CD14-positive monocyte (primary cell): ENCODE data around the gene PRMT5. TPM values are rescaled to one million over a fixed set of nuclear protein-coding genes. Genes with fewer than 3 reads are reported as not detected.

Experiments used
- DNase-seq, 3 donors: peaks; one replicate each; pipeline ENCODE4 v3.0.0-alpha.2; 2011 to 2022
- H2AFZ ChIP-seq: 2 replicates; pipeline ENCODE4 v1.6.0; 2012; ENCODE audit warnings: mild to moderate bottlenecking, low read depth, low read length, inconsistent platforms; ENCODE audit not compliant: insufficient read depth, poor library complexity, severe bottlenecking
- H3K27ac ChIP-seq, 2 donors: 1 replicate in 1 of 2; 2 replicates in 1 of 2; pipeline ENCODE4 v1.5.1; 2012 to 2013; ENCODE audit warnings: low read length in 2 of 2, control low read depth in 1 of 2, inconsistent platforms in 1 of 2, low read depth in 1 of 2, mild to moderate bottlenecking in 1 of 2
- H3K27me3 ChIP-seq, 2 donors: one replicate each; pipeline versions ENCODE4 v1.6.0 to v1.6.1; 2011 to 2013; ENCODE audit warnings: low read length in 2 of 2; ENCODE audit not compliant: control insufficient read depth in 2 of 2, insufficient read depth in 2 of 2
- H3K36me3 ChIP-seq, 2 donors: replicated peaks in 1 of 2; 1 replicate in 1 of 2; 2 replicates in 1 of 2; pipeline versions ENCODE4 v1.5.1 to v1.6.1; 2012 to 2013; ENCODE audit warnings: low read length in 2 of 2, control low read depth in 1 of 2, inconsistent platforms in 1 of 2, mild to moderate bottlenecking in 1 of 2; ENCODE audit not compliant: insufficient read depth in 2 of 2, control insufficient read depth in 1 of 2
- H3K4me1 ChIP-seq, 2 donors: 1 replicate in 1 of 2; 2 replicates in 1 of 2; pipeline versions ENCODE4 v1.5.1 to v1.6.1; 2012 to 2013; ENCODE audit warnings: low read length in 2 of 2, control low read depth in 1 of 2, inconsistent platforms in 1 of 2, mild to moderate bottlenecking in 1 of 2, moderate library complexity in 1 of 2; ENCODE audit not compliant: insufficient read depth in 2 of 2, control insufficient read depth in 1 of 2
- H3K4me2 ChIP-seq: replicated peaks from 2 replicates; pipeline ENCODE3; 2012; ENCODE audit warnings: low read length, moderate library complexity, mild to moderate bottlenecking; ENCODE audit not compliant: poor library complexity, severe bottlenecking; ENCODE audit errors: extremely low read depth
- H3K4me3 ChIP-seq, 3 experiments: fragments of 200-600 bp in 1 of 3; sonication (generic) in 1 of 3; replicated peaks in 1 of 3; 1 replicate in 2 of 3; 2 replicates in 1 of 3; pipeline ENCODE4 v1.5.1; 2011 to 2013; ENCODE audit warnings: low read length in 3 of 3, mild to moderate bottlenecking in 3 of 3, control low read depth in 2 of 3, low read depth in 2 of 3, inconsistent platforms in 1 of 3, moderate library complexity in 1 of 3
- H3K79me2 ChIP-seq: 2 replicates; pipeline ENCODE4 v1.6.0; 2012; ENCODE audit warnings: mild to moderate bottlenecking, control low read depth, inconsistent platforms, low read length, moderate library complexity; ENCODE audit not compliant: insufficient read depth
- H3K9ac ChIP-seq: 2 replicates; pipeline ENCODE4 v1.6.0; 2017; ENCODE audit warnings: low read length, mild to moderate bottlenecking; ENCODE audit not compliant: insufficient read depth, poor library complexity, severe bottlenecking
- H3K9me3 ChIP-seq, 2 donors: replicated peaks in 1 of 2; 1 replicate in 1 of 2; 2 replicates in 1 of 2; pipeline versions ENCODE4 v1.5.1 to v1.6.1; 2012 to 2013; ENCODE audit warnings: low read length in 2 of 2, control low read depth in 1 of 2; ENCODE audit not compliant: control insufficient read depth in 1 of 2, insufficient read depth in 1 of 2
- H4K20me1 ChIP-seq: 2 replicates; pipeline ENCODE4 v1.6.0; 2012; ENCODE audit warnings: mild to moderate bottlenecking, low read length, control low read depth, moderate library complexity; ENCODE audit not compliant: insufficient read depth
- H3K27ac Mint-ChIP-seq, 7 donors: one replicate each; pipeline ENCODE4 v1.8.0; 2020; ENCODE audit warnings: mild to moderate bottlenecking in 7 of 7, mixed read lengths in 7 of 7, moderate library complexity in 6 of 7, inconsistent platforms in 2 of 7
- H3K27me3 Mint-ChIP-seq, 3 donors: one replicate each; pipeline ENCODE4 v1.8.0; 2021 to 2022; ENCODE audit warnings: low read depth in 3 of 3, mild to moderate bottlenecking in 3 of 3, mixed read lengths in 3 of 3, moderate library complexity in 3 of 3, inconsistent platforms in 1 of 3
- H3K36me3 Mint-ChIP-seq, 2 donors: one replicate each; pipeline ENCODE4 v1.8.0; 2020; ENCODE audit warnings: mixed read lengths in 2 of 2, inconsistent platforms in 1 of 2, mild to moderate bottlenecking in 1 of 2
- H3K4me1 Mint-ChIP-seq: one replicate; pipeline ENCODE4 v1.8.0; 2020; ENCODE audit warnings: mild to moderate bottlenecking, mixed read lengths
- H3K4me3 Mint-ChIP-seq, 2 donors: one replicate each; pipeline ENCODE4 v1.8.0; 2020; ENCODE audit warnings: mild to moderate bottlenecking in 2 of 2, mixed read lengths in 2 of 2, moderate library complexity in 1 of 2
- H3K9me3 Mint-ChIP-seq, 7 donors: one replicate each; pipeline ENCODE4 v1.8.0; 2020 to 2022; ENCODE audit warnings: mixed read lengths in 7 of 7, mild to moderate bottlenecking in 6 of 7, moderate library complexity in 6 of 7, inconsistent platforms in 2 of 7
- CTCF ChIP-seq: fragments of 200-600 bp; IDR thresholded peaks from one replicate; pipeline ENCODE4 v1.8.0; 2022; ENCODE audit warnings: antibody characterized with exemption, mild to moderate bottlenecking
- WGBS: methylation state at CpG from one replicate; pipeline ENCODE4 v1.1.5; 2013; ENCODE audit warnings: missing lambda C conversion rate; ENCODE audit not compliant: insufficient coverage; 5-methylcytosine and 5-hydroxymethylcytosine counted together
- intact Hi-C, 2 donors: fragments of 100-400 bp; cut with micrococcal nuclease; formaldehyde crosslinking; loops; one replicate each; pipeline versions ENCODE4 v1.15.0 to v1.15.1; 2023
- polyA plus RNA-seq, 3 donors: library from polyadenylated mRNA; depleted of rRNA in 1 of 3; unstranded in 2 of 3; stranded (reverse) in 1 of 3; fragments of 300-500 nt in 2 of 3; fragments of >200 nt in 1 of 3; fragmentation: Illumina TruSeq in 2 of 3; gene quantifications; 1 replicate in 2 of 3; 2 replicates in 1 of 3; pipeline ENCODE4 v1.2.3, GENCODE V29; 2012 to 2021

PRMT5 gene
- polyA plus RNA-seq, 3 donors, result 38.7 to 44.4 (median 44.1) TPM

- no peak overlapping the region for H3K4me2 ChIP-seq
- DNase-seq, result no peak
- intact Hi-C loops, result no loop called here
- Mint-ChIP-seq H3K4me3 (no peak overlapping the region), H3K4me1 (peaks cover 2% of the 10 kb centered on the region), H3K9me3 (peaks cover 0 to 2% (median 0%) of the 10 kb centered on the region in 7 donors), H3K27ac (no peak overlapping the region), H3K27me3 (no peaks in the 10 kb centered on the region), H3K36me3 (peaks cover 57 to 91% of the 10 kb centered on the region in 2 donors)
- TF ChIP-seq CTCF, result no peak
- H3K27ac ChIP-seq, result no peak overlapping the region
- no peaks in the 10 kb centered on the region for H3K9me3 ChIP-seq
- 94% methylated on average over 2 of the region's 3 CpGs for WGBS
- peaks cover 7% of the 10 kb centered on the region for H3K79me2 ChIP-seq
- H4K20me1 ChIP-seq, result no peaks in the 10 kb centered on the region
- no peak overlapping the region for H3K4me3 ChIP-seq
- no peak overlapping the region for H2AFZ ChIP-seq
- H3K36me3 ChIP-seq, result peaks cover 42 to 74% of the 10 kb centered on the region in 2 donors
- no peaks in the 10 kb centered on the region for H3K27me3 ChIP-seq
- no peak overlapping the region for H3K9ac ChIP-seq
- peaks cover 0 to 2% of the 10 kb centered on the region in 2 donors for H3K4me1 ChIP-seq
Observed at GRCh38 chr14:22945642-22946041, 16.5 kb upstream of the PRMT5 start.

GRCh38 chr14:22939684-22940083 is 10.5 kb upstream of the PRMT5 start:
- H3K4me3 Mint-ChIP-seq, result no peak overlapping the region

More at GRCh38 chr14:22939684-22940083, 10.5 kb upstream of the PRMT5 start:
- H3K27ac Mint-ChIP-seq, result no peak overlapping the region
- H2AFZ ChIP-seq, result no peak overlapping the region
- peaks cover 17 to 26% of the 10 kb centered on the region in 2 donors for H3K36me3 ChIP-seq
- no peak overlapping the region for H3K27ac ChIP-seq
- H3K4me1 ChIP-seq, result no peaks in the 10 kb centered on the region
- no peak overlapping the region for H3K4me3 ChIP-seq
- no peaks in the 10 kb centered on the region for H3K27me3 ChIP-seq
- no peak for DNase-seq
- H3K27me3 Mint-ChIP-seq, result no peaks in the 10 kb centered on the region
- H3K9me3 Mint-ChIP-seq, result peaks cover 0 to 2% (median 0%) of the 10 kb centered on the region in 7 donors
- peaks cover 2% of the 10 kb centered on the region for H3K4me1 Mint-ChIP-seq
- no peak overlapping the region for H3K4me2 ChIP-seq
- H3K9me3 ChIP-seq, result no peaks in the 10 kb centered on the region
- H3K79me2 ChIP-seq, result no peaks in the 10 kb centered on the region
- intact Hi-C loops, result loop anchor here in 1 of 2 donors (10.0 kb wide), 1 partner anchor 45 kb away; the partner anchor contains the start of gene AJUBA
- no peaks in the 10 kb centered on the region for H4K20me1 ChIP-seq
- no peak overlapping the region for H3K9ac ChIP-seq
- 100% methylated on average over 1 of the region's 4 CpGs for WGBS
- TF ChIP-seq CTCF, result no peak
- H3K36me3 Mint-ChIP-seq, result peaks cover 27 to 75% of the 10 kb centered on the region in 2 donors
